ENCODE results near the gene CLIC2.
A peak's percentile ranks its signal among the peaks of the same experiment; 100 is the strongest.
"Not testable (repeated sequence)": the region's sequence is repeated elsewhere in the genome, so short reads cannot be mapped to it uniquely, and the experiment has no call there.

The CLIC2 gene

GRCh38 chrX:155334486-155335336, at the start of gene CLIC2:
CLIC2 (minus strand) TSS chrX:155334614; CDS start chrX:155334427, 187 bp downstream.
- DNase-seq (ENCODE audit: low spot score) (peak; percentile 8), FAIRE-seq (no peak)

- not testable (repeated sequence) for DNase-seq (ENCODE audit: low spot score); FAIRE-seq
Measured at GRCh38 chrX:155382529-155382967, 48.1 kb upstream of the CLIC2 start.

- FAIRE-seq; DNase-seq (ENCODE audit: low spot score): not testable (repeated sequence)
Measured at GRCh38 chrX:155381843-155382528, 47.6 kb upstream of the CLIC2 start, which contains the start of gene F8A2. F8A2 (plus strand) TSS chrX:155382095; CDS start chrX:155382115, 20 bp downstream.

GRCh38 chrX:155379802-155380201, 45.4 kb upstream of the CLIC2 start:
- FAIRE-seq; DNase-seq (ENCODE audit: low spot score): not testable (repeated sequence)

GRCh38 chrX:155373777-155374458, 39.5 kb upstream of the CLIC2 start:
- not testable (repeated sequence) for DNase-seq (ENCODE audit: low spot score); FAIRE-seq

GRCh38 chrX:155363712-155364111, 29.3 kb upstream of the CLIC2 start:
- DNase-seq (ENCODE audit: low spot score); FAIRE-seq: not testable (repeated sequence)

GRCh38 chrX:155349448-155349847, 15.0 kb upstream of the CLIC2 start:
- DNase-seq (ENCODE audit: low spot score); FAIRE-seq: not testable (repeated sequence)

GRCh38 chrX:155345689-155346088, 11.3 kb upstream of the CLIC2 start:
- DNase-seq (ENCODE audit: low spot score); FAIRE-seq: not testable (repeated sequence)

GRCh38 chrX:155335337-155335712, 911 bp upstream of the CLIC2 start:
- DNase-seq (ENCODE audit: low spot score); FAIRE-seq: not testable (repeated sequence)

GRCh38 chrX:155333544-155334100, 792 bp downstream of the CLIC2 start:
- FAIRE-seq (no peak), DNase-seq (ENCODE audit: low spot score) (no peak)

GRCh38 chrX:155330992-155331391, 3.4 kb downstream of the CLIC2 start:
- FAIRE-seq (no peak), DNase-seq (ENCODE audit: low spot score) (no peak)

- FAIRE-seq (no peak), DNase-seq (ENCODE audit: low spot score) (no peak)
Measured at GRCh38 chrX:155329293-155329692, 5.1 kb downstream of the CLIC2 start.

- FAIRE-seq (no peak), DNase-seq (ENCODE audit: low spot score) (no peak)
Measured at GRCh38 chrX:155326610-155327009, 7.8 kb downstream of the CLIC2 start.

GRCh38 chrX:155314260-155314659, 20.2 kb downstream of the CLIC2 start:
- FAIRE-seq (no peak), DNase-seq (ENCODE audit: low spot score) (no peak)

- no peak for FAIRE-seq
- peak; percentile 25 for DNase-seq (ENCODE audit: low spot score)
Measured at GRCh38 chrX:155313766-155314165, 20.6 kb downstream of the CLIC2 start.

- no peak for FAIRE-seq
- DNase-seq (ENCODE audit: low spot score): no peak
Measured at GRCh38 chrX:155293771-155294170, 40.6 kb downstream of the CLIC2 start.

- FAIRE-seq (no peak), DNase-seq (ENCODE audit: low spot score) (no peak)
Measured at GRCh38 chrX:155279873-155280272, 54.5 kb downstream of the CLIC2 start.

GRCh38 chrX:155270969-155271368, 63.4 kb downstream of the CLIC2 start:
- FAIRE-seq (no peak), DNase-seq (ENCODE audit: low spot score) (no peak)

- DNase-seq (ENCODE audit: low spot score); FAIRE-seq: not testable (repeated sequence)
Measured at GRCh38 chrX:155267995-155268394, 66.4 kb downstream of the CLIC2 start.

- FAIRE-seq: no peak
- DNase-seq (ENCODE audit: low spot score): no peak
Measured at GRCh38 chrX:155266439-155266838, 68.0 kb downstream of the CLIC2 start.
